Mononuclear cell (primary cell): ENCODE data around the gene KCNF1. TPM values are rescaled to one million over a fixed set of nuclear protein-coding genes. Genes with fewer than 3 reads are reported as not detected.

Experiments
- H3K27me3 ChIP-seq: 2 replicates; pipeline ENCODE4 v1.6.0; 2011; ENCODE audit warnings: low read length, control low read depth; ENCODE audit not compliant: insufficient read depth
- H3K4me1 ChIP-seq: 2 replicates; pipeline ENCODE4 v1.5.1; 2011; ENCODE audit warnings: mild to moderate bottlenecking, low read length, control low read depth; ENCODE audit not compliant: insufficient read depth
- H3K4me3 ChIP-seq: 2 replicates; pipeline ENCODE4 v1.5.1; 2011; ENCODE audit warnings: mild to moderate bottlenecking, low read length, moderate library complexity
- H3K9me3 ChIP-seq: 2 replicates; pipeline ENCODE4 v1.5.1; 2011; ENCODE audit warnings: low read depth, mild to moderate bottlenecking, control low read depth, low read length
- total RNA-seq: library from RNA; depleted of rRNA; stranded (reverse); fragments of >200 nt; gene quantifications from one replicate; pipeline ENCODE4 v1.2.3, GENCODE V29; 2012

The KCNF1 gene
- total RNA-seq, 1 donor = not detected

DNA sequence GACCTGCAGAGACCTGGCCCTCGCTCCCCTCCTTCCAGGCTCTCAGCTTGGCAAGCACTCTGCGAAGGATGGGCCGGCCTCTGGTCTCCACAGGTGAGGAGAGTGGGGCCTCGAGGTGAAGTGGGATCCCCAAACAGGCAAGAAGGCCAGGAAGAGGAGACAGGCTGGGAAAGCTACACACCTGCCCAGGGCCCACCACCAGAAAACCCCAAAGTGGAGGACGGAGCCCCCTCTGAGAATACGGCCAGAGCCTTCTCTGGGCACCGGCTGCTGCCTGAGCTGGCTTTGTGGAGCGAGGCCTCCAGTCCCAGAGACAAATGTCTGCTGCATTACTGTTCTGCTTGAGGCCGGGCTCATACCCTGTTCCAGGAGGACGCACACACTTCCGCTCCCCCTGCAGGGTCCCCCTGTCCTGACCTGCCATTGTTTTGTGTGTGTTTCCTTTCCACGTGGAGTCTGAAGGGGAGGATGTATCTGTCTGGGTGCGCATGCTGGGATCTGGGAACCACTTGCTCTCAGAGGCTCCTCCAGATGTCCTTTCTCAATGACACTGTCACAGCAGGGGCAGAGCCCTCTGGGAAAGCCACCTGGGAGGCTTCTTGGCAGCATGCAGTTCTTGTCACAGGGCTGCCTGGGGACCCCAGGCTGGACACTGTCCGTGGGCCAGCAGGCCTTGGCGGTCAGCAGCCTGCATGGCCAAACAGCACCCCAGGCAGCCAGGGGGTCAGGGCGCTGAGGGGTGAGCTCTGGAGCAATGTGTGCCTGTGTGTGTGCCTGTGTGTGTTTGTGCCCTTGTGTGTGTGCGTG lies 20.8 kb downstream of the KCNF1 start:
- H3K9me3 ChIP-seq = no peaks in the 10 kb centered on the region
- H3K4me3 ChIP-seq = no peak overlapping the region
- H3K4me1 ChIP-seq = no peaks in the 10 kb centered on the region
- H3K27me3 ChIP-seq = no peaks in the 10 kb centered on the region

DNA sequence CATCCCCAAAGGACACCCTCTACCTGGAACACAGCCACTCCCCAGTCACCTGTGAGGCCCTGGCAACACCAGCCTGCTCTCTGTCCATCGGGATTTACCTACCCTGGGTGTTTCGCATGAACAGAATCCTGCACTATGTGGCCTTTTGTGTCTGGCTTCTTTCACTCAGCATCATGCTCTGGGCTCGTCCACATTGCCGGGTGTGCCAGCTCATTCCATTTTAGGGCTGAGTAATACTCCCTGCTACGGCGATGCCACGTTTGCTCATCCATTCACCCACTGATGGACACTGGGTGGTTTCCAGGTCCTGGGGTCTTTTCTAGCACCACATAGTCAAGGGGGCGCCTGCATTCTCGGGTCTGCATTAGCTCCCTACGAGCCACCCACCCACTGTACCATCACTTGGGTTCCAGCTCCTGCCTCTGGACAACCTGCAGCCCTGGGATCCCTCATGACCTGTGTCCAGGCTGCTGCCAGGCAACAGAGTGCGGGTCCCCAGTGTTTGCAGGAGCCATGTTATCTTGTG lies 22.0 kb downstream of the KCNF1 start:
- no peaks in the 10 kb centered on the region for H3K4me1 ChIP-seq
- no peaks in the 10 kb centered on the region for H3K9me3 ChIP-seq
- no peak overlapping the region for H3K4me3 ChIP-seq
- H3K27me3 ChIP-seq = no peaks in the 10 kb centered on the region

DNA sequence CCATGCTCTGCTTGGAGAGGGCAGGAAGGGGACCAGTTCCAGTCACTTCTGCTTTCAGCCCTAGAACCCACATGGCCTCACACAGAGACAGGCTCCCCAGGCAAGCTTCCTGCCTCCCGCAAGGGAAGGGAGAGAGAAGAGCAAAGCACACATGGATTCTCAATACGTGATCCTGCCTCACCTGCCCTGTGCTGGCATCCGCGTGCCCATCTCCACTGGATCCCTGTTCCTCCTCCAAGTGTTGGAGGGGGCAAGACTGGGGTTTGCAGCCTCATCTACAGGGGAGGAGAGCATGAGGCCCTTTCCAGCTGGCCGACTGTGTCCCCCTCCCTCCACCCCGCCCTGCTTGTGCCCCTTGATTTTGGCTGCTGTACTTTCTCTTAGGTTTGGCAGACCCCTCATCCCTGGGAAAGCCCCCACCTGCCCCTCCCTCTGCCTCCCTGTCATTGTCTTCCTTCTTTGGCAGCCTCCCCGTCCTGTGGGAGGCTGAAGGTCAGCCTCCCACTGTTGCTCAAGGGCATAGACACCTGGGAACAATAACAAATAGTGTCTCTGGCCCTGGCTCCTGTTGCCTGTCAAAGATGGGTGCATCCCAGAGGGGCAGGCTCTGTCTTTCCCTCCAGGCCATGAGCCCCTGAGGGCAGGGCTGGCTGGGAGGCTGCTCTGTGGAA lies 22.7 kb downstream of the KCNF1 start:
- Histone ChIP-seq H3K27me3 (no peaks in the 10 kb centered on the region), H3K9me3 (no peaks in the 10 kb centered on the region), H3K4me1 (no peaks in the 10 kb centered on the region), H3K4me3 (no peak overlapping the region)

DNA sequence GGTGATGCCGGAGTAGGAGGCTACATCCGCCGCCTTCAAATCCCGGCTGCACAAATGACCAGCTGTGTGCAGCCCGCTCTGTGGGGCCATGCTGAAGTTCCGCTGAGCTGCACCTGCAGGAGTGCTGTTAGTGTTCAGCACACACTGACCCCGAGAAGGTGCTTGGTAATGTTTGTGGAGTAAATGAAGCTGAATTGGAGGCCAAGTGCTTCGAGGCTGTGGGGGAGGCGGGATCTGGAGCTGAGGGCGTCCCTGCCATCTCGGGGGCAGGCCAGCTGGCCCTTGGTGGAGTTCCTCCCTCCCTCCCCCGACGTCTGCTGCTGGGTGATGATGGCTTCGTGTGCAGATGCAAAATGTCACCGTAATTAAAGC lies 23.2 kb downstream of the KCNF1 start:
- H3K9me3 ChIP-seq = no peaks in the 10 kb centered on the region
- no peak overlapping the region for H3K4me3 ChIP-seq
- H3K27me3 ChIP-seq = no peaks in the 10 kb centered on the region
- no peaks in the 10 kb centered on the region for H3K4me1 ChIP-seq

DNA sequence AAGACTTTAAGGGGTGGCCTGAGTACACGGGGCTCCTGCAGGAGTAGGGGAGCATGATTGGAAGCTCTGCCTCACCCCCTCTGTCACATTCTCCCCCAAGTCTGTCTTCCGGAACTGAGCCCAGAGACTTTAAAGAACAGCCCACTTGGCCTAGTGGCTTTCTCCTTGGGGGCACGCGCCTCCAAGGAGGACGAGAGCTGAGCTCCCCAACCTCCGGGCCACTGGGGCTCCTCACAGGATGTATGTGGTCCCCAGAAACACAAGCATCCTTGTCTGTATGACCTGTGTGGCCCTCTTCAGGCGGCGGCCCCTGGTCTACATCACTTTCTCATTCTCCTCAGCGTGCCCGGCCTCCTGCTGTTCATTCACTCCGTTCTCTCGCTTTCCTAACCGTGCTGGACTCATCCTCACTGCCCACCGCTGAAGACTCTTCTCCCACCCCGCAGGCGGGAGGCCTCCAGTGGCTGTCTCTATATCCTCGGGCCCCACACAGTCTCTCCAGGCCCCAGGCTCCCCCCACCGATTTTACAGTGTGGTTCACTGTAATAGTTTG lies 23.7 kb downstream of the KCNF1 start:
- Histone ChIP-seq H3K4me1 (no peaks in the 10 kb centered on the region), H3K27me3 (no peaks in the 10 kb centered on the region), H3K4me3 (no peak overlapping the region), H3K9me3 (no peaks in the 10 kb centered on the region)

DNA sequence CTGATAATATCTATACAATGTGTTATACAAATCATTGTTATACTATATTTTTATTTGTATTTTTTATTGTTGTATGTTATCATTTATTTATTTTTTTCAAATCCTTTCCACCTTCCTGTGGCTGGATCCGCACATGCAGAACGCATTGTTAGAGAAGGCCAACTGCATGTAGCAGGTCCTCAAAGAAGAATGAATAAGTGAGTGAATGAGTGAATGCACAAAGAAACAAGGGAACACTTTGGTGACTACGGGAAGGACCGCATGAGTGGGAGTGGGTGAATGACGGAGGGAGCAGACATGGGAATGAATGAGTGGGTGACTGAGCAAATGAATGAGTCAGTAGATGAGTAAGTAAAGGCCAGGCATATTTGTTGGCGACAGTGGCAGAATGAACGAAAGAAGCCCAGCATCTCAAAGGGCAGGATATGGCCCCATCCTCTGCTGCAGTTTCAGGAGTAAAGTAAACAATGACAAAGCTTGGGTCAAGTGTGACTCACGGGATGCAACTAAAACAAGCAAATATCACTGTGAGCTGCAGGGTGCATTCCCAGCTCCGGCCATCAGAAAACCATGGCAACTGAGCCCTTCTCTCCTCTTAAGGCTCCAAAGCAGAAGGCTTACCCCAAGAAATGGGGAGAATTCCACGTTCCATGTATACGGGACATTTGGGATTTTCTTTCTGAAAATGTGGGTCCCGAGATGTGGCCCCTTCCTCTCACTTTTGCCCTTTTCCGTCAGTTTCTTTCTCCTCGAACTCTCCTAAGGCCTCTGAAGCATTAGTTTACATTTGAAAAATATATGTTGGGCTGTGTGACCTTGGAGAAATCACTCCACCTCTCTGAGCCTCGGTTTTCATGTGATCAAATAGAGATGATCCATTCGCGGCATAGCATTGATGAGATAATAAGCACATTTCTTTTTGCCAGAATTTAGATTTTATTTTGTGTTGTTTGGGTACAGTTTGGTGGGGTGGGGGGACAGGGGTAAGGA lies 24.5 kb downstream of the KCNF1 start:
- Histone ChIP-seq H3K4me1 (no peaks in the 10 kb centered on the region), H3K4me3 (no peak overlapping the region), H3K27me3 (no peaks in the 10 kb centered on the region), H3K9me3 (no peaks in the 10 kb centered on the region)

DNA sequence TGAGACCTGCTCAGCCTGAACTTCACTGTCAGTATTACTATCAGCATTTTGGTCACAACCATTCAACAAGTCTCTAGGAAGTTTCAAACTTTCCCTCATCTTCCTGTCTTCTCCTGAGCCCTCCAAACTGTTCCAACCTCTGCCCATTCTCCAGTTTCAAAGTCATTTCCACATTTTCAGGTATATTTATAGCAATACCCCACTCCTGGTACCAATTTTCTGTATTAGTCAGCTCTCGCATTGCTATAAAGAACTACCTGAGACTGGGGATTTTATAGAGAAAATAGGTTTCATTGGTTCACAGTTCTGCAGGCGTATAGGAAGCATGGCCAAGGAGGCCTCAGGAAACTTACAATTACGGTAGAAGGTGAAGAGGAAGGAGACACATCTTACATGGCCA lies 27.3 kb downstream of the KCNF1 start:
- no peak overlapping the region for H3K4me3 ChIP-seq
- H3K27me3 ChIP-seq = no peaks in the 10 kb centered on the region
- H3K4me1 ChIP-seq = no peaks in the 10 kb centered on the region
- no peaks in the 10 kb centered on the region for H3K9me3 ChIP-seq

DNA sequence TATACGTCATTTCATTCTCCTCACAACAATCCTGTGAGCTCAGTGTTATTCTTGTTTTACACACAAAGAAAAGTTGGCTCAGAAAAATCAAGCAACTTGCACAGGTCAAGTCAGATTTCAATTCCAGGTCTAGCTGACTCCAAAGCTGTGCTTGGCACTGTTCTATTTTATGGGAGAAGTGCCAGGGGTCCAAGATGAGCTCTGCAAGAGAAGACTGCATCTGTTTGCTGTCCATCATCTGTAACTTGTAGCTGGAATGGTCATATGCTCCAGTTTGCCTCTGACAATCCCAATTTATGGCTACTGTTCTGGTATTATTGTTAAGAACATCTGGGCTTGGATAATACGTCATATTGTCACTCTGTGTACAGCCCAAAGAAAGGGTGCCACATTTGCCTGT lies 28.9 kb downstream of the KCNF1 start:
- Histone ChIP-seq H3K27me3 (no peaks in the 10 kb centered on the region), H3K4me3 (no peak overlapping the region), H3K9me3 (no peaks in the 10 kb centered on the region), H3K4me1 (no peaks in the 10 kb centered on the region)

DNA sequence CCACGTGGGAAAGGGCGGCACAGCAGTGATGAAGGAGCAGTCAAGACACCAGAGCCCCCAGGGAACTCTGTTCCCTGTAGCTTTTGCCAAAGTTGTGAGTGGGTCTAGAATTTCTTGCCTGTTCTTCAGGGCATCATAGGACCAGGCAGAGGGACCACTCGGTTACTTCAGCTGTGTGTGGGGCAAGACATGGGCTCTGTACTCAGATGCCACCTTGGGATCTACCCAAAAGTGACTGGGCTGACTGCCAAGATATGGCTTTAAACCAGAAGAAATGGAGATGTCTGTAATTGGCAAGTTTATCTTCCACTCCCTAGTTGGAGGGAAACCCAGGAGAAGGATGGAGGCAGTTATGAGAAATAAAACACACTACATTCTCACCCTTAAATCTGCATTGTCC lies 29.6 kb downstream of the KCNF1 start:
- H3K4me3 ChIP-seq = no peak overlapping the region
- H3K27me3 ChIP-seq = peaks cover 2% of the 10 kb centered on the region
- H3K4me1 ChIP-seq = no peaks in the 10 kb centered on the region
- no peaks in the 10 kb centered on the region for H3K9me3 ChIP-seq

DNA sequence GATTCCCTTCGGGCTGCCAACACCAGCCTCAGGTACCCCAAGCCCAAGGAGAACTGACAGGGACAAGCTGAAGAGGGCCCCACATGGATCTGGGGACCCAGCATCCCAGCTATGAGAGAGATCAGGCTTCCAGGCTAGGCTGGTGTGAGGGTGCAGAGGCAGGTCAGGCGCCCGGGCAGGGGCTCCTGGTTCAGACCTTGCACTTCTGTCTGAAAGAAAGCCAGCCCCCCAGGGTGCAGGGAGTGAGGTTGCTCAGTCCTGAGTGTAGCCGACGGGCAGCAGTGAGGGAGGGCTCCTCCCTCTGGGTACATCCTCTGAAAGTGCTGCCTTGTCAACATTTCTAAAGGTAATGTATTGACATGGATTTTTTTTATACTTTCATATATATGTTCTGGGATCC lies 33.1 kb downstream of the KCNF1 start:
- no peaks in the 10 kb centered on the region for H3K4me1 ChIP-seq
- H3K27me3 ChIP-seq = peaks cover 3% of the 10 kb centered on the region
- H3K9me3 ChIP-seq = no peaks in the 10 kb centered on the region
- no peak overlapping the region for H3K4me3 ChIP-seq

DNA sequence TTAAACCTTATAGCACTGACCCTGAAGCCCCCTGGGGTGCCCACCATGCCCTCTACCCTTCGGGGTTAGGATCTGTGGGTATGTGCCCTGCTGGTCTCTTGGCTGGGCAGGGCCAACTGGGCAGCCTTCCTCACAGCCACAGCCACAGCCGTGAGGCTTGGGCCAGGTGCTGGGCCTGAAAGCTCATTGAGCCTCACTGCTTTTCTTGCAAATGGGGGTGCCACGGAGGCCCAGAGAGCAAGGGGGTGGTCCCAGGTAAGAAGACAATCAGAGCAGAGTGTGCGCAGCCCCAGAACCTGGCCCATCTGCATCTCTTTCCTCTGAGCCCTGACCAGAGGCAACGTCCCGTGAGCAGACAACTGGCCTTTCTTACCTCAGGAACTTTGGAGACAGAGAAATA lies 34.7 kb downstream of the KCNF1 start:
- Histone ChIP-seq H3K4me3 (no peak overlapping the region), H3K9me3 (no peaks in the 10 kb centered on the region), H3K27me3 (peaks cover 3% of the 10 kb centered on the region), H3K4me1 (no peaks in the 10 kb centered on the region)

DNA sequence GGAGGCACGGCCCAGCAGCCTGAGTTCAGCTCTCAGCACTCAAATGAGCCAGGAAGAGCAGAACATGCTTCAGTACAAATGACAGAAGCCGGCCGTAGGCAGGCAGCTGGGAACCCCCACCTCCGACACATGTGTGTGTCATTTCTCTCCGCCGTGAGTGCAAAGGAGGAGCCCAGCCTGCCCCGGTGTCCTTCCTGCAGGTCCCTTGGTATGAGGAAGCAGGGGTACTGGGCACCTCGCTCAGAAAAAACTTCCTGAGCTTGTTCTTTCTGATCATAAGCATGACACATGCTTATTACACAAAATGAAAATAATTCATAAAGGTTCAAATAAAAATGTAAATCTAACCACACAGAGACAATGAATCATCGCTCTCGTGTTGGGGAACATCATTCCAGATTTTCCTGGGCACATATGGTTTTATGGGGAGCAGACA lies 35.3 kb downstream of the KCNF1 start:
- no peaks in the 10 kb centered on the region for H3K4me1 ChIP-seq
- peaks cover 3% of the 10 kb centered on the region for H3K27me3 ChIP-seq
- no peak overlapping the region for H3K4me3 ChIP-seq
- H3K9me3 ChIP-seq = no peaks in the 10 kb centered on the region

DNA sequence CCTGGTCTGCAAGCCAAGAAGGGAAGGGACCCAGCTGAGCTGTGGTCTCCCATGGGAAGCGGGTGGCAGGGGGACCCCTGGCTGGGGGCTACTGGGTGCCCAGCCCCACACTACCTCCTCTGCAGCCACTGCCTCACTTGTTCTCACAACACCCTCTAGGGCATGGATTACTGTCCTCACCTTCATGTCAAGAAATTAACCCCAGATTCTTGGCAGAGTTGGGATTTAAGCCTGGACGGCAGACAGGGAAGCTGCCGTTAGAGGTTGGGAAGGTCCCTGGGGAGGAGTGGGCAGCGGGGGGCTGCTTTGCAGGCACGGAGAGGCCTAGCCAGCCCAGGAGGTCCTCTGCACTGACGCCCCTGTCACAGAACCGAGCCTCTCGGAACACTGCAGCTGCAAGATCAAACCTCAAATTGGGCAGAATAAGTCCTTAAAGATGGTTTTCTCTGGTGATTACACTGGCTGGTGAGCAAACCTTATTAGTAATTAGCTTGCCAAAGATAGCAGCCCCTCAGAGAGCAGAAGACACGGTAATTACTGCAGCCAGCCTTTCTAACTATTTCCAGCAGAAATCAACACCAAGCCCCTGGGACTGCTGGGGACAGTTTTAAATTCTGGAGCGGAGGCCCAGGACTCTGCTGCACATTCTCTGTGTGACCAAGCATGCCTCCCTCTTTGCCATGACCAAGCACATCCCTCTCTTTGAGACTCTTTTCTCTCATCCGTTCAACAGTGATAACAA lies 35.9 kb downstream of the KCNF1 start:
- Histone ChIP-seq H3K27me3 (peaks cover 3% of the 10 kb centered on the region), H3K4me1 (no peaks in the 10 kb centered on the region), H3K9me3 (no peaks in the 10 kb centered on the region), H3K4me3 (no peak overlapping the region)

DNA sequence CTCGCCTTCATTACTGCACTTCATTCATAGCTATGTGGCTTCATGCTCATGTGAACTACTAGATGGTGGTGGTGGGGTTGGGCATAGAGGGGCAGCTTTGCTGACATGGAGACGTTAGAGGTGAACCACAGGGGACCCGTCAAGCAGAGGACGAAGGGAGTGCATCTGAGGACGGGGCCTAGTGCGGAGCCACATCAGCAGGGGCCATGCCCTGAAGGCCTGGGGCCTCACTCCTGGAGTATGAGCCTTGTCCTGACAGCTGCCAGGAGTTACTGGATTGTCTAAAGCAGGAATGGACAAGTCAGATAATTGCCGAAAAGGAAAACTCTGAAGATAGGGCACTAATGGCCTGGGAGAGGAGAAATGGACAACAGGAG lies 36.4 kb downstream of the KCNF1 start:
- Histone ChIP-seq H3K4me3 (no peak overlapping the region), H3K27me3 (peaks cover 3% of the 10 kb centered on the region), H3K4me1 (no peaks in the 10 kb centered on the region), H3K9me3 (no peaks in the 10 kb centered on the region)
